ENCODE results near the gene TIGD6. TPM values are rescaled to one million over a fixed set of nuclear protein-coding genes. Genes with fewer than 3 reads are reported as not detected.
"Not testable (repeated sequence)": the region's sequence is repeated elsewhere in the genome, so short reads cannot be mapped to it uniquely, and the experiment has no call there.

TIGD6 gene
- polyA plus RNA-seq, 1 donor = 2.1 TPM

DNA sequence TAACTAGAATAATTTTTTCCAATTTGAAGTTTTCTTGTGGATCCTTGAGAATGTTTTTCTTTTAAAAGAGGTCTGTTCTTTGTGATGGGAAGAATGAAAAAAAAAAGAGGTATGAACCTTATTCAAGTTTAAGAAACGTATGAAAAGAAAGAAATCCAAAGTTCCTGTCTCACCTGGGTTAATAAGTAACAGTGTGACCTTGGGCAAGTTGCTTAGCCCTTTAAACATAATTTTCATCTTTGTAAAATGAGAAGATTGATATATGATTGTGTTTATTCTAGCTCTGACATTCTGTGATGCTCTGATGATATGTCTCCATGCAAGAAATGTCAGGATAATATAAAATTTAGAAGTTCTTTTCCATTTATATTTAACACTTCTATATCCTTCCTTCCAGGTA lies 20.6 kb downstream of the TIGD6 start:
- no peak for DNase-seq (ENCODE audit: low read depth)

- no peak for DNase-seq (ENCODE audit: low read depth)
Observed at GRCh38 chr5:149975409-149975808, 25.0 kb downstream of the TIGD6 start.

- DNase-seq (ENCODE audit: low read depth) = no peak
Observed at GRCh38 chr5:149969181-149969930, 31.1 kb downstream of the TIGD6 start.

GRCh38 chr5:149966946-149967345 lies 33.5 kb downstream of the TIGD6 start:
- DNase-seq (ENCODE audit: low read depth) = no peak

GRCh38 chr5:149963729-149964128 lies 36.7 kb downstream of the TIGD6 start:
- DNase-seq (ENCODE audit: low read depth) = no peak

DNA sequence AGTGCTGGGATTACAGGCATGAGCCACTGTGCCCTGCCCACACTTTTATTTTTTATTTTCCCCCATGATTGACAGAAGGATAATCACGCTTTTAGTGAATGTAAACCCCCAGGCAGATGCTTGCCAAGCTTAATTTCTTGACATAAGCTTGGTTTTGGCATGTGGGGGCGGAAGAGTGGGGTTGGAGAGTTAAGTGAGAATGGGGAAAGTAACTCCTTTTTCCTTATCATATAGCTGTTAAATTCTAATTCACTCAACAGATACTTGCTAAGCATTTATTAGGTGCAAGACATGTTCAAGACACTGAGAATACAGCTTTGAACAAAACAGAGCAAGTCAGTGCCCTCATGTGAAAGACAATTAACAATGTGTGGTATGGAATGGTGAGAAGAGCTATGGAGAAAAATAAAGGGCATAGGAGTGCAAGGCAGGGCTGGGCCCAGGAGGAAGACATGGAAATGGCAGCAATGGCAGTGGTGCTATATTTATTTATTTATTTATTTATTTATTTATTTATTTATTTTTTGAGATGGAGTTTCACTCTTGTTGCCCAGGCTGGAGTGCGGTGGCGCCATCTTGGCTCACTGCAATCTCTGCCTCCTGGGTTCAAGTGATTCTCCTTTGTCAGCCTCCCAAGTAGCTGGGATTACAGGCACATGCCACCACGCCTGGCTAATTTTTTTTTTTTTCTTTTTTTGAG lies 37.7 kb downstream of the TIGD6 start:
- no peak for DNase-seq (ENCODE audit: low read depth)

GRCh38 chr5:149961957-149962409 lies 38.5 kb downstream of the TIGD6 start:
- DNase-seq (ENCODE audit: low read depth) = no peak

GRCh38 chr5:149961186-149961685 lies 39.2 kb downstream of the TIGD6 start:
- no peak for DNase-seq (ENCODE audit: low read depth)

DNA sequence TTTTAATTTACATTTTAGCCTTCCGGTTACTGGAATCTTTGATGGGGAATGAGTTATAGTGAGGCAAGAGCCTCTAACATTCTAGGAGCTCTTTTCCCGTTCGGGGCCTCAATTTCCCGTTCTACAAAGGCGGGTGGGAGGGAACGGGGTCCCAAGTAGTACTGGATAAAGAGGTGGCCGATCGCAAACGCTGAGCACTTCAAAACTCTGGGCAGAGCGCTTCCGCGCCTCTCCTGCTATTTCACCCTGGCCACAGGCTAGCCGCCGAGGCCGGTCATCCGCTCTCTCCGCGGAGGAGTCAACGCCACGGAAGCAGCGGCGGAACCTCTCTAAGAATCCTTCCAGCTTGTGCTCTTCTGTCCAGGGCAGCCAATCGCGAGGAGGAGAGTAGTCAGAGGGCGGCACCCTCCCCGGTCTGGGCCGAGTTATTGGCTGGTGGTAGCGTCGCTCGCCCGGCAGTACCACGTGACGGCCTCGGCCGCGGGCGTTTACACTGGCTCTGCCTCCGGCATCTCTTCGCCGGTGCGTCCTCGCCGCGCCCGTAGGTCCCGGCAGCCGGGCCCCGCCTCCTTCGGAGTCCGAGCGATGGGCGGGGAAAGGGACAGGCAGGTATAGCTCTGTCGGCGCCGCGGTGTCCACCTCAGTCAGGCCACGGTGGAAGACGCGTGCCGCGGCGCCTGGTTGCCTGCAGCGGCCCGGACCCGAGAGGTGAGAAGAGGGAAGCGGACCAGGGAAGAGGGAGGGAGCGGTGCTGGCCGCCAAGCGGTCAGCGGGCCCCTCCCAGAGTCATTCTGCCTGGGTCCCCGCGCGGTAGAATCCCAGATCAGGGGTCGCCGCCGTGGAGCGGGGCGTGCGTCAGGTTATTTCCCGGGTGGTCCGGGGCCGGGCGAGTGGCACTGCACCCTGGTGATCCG lies 39.9 kb downstream of the TIGD6 start, which contains the start of gene SLC26A2:
Gene SLC26A2 (plus strand): TSS at position 487 of the 914 bp plus-strand sequence. CDS start 16,895 bp downstream, outside the sequence.
- DNase-seq (ENCODE audit: low read depth) = peak; percentile 89

- DNase-seq (ENCODE audit: low read depth) = no peak
Observed at GRCh38 chr5:149959406-149960236, 40.8 kb downstream of the TIGD6 start.

DNA sequence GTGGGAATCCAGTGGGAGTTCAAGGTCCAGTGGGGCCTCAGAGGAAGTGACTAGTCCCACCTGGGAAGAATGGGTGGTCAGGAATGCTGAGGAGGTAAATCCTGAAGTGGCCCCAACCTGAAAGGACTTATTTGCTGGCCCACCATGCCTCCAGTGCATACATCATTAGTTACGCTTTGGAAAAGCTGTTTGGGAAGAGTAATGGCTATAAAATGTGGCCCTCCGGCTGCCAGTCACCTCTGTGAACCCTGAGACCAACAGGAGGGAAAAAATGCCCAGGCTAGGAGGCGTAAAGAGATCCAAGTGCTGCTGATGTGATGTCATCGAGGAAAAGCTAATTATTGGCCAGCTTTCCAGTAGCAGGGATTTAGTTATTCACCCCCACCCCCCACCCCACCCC lies 42.6 kb downstream of the TIGD6 start:
- DNase-seq (ENCODE audit: low read depth) = no peak

GRCh38 chr5:149956685-149957084 lies 43.8 kb downstream of the TIGD6 start:
- no peak for DNase-seq (ENCODE audit: low read depth)

DNA sequence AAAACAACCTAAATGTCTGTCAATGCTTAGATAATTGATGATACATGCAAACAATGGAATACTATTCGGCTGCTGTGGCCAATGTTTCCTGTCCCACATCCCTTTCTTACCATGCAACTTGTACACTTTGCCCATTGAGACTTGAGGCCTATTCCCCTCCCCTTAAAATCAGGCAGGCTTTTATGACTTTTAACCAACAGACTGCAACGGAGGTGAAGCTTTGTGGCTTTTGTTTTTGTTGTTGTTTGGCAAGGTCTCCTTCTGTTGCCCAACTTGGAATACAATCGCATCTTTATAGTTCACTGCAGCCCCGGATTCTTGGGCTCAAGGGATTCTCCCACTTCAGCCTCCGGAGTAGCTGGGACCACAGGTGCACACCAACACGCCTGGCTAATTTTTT lies 45.7 kb downstream of the TIGD6 start:
- no peak for DNase-seq (ENCODE audit: low read depth)

DNA sequence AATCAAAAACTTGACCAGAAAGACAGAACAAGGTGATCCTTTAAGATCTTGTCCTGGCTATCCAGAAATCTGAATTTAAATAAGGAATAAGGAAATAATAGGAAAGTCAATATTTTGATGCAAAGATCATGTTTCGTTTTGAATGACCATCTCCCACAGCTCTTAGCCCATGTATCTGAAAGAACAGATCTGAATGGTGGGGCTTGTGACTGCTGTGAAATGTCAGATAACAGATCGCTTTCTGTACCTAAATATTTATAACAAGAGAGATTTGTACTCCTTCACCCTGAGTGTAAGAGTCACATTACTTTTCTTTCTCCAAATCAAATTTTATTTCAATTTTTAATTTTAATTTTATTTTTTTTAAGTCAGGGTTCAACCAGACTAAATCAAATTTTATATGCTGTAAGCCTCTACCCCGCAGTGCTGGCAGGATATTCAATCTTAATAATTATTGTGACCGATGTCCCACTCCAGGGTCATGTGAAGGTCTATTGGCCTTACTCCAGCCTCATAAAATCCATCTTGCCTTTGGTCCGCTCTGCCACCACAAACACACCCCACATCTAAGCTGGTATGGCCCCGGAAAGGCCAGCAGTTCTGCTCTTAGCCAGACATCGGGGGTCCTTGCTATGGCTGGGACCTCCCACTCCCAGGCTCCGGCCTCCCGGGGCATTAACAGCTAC lies 46.9 kb downstream of the TIGD6 start:
- no peak for DNase-seq (ENCODE audit: low read depth)

GRCh38 chr5:149951138-149951749 lies 49.2 kb downstream of the TIGD6 start:
- no peak for DNase-seq (ENCODE audit: low read depth)

DNA sequence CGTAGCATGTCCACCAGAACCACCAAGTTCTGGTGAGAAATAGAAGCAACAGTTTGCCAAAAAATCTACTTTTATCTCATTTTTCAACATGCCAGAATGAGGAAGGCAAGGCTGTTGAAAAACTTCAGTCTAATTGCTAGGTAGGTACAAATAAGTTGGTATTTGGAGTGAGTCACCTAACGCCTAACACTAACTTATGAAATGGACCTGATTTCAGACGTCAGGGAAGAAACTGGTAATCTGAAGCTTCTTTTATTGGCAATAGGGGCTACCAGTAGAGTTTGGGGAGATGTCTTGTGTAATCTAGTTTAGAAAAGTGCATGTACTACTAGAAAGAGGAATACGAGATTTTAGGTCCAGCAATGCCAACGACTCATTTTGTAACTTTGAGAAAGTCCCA lies 51.5 kb downstream of the TIGD6 start:
- no peak for DNase-seq (ENCODE audit: low read depth)

DNA sequence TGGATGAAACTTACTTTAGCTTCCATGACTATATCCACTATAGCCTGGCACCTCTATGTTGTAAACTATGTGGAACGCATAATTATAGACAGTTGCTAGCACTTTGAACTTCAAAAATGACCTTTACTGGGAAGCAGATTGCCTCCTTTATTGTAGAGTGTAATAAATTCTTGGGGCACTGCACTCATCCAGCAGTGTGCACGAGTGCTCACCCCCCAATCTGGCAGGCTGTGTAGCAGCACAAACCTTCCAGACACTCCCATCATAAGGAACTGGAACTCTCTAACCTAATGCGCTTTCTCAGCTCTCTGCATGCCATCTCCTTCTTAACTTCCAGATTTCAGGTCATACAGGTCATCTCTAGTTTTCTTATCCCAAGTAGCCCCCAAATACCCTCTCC lies 54.3 kb downstream of the TIGD6 start:
- DNase-seq (ENCODE audit: low read depth) = no peak

GRCh38 chr5:149944666-149945065 lies 55.8 kb downstream of the TIGD6 start, which contains the start of gene PDE6A:
Gene PDE6A, minus strand, starts transcription at chr5:149944793. Its CDS starts 120 bp downstream, at chr5:149944673.
- no peak for DNase-seq (ENCODE audit: low read depth)

GRCh38 chr5:149943177-149943949 lies 57.1 kb downstream of the TIGD6 start:
- DNase-seq (ENCODE audit: low read depth) = not testable (repeated sequence)

Data from forelimb muscle (tissue), 1 donor.